Neuronal stem cell (in vitro differentiated cells): ENCODE data around the gene PARD3.

ENCODE experiments used
- DNase-seq: peaks from one replicate; pipeline ENCODE4 v3.0.0-alpha.2; 2013; ENCODE audit warnings: low spot score
- H2AFZ ChIP-seq: one replicate; pipeline ENCODE4 v1.6.1; 2013; ENCODE audit warnings: mild to moderate bottlenecking, low read length, inconsistent platforms
- H2AK5ac ChIP-seq: 2 replicates; pipeline ENCODE4 v1.6.1; 2013; ENCODE audit warnings: low read depth, mild to moderate bottlenecking, inconsistent platforms, low read length, moderate library complexity, mixed read lengths
- H2BK120ac ChIP-seq: 2 replicates; pipeline ENCODE4 v1.6.1; 2013; ENCODE audit warnings: low read depth, mild to moderate bottlenecking, inconsistent platforms, low read length, moderate library complexity, mixed read lengths
- H2BK12ac ChIP-seq: one replicate; pipeline ENCODE4 v1.6.1; 2013; ENCODE audit warnings: low read length, inconsistent platforms
- H2BK15ac ChIP-seq: 2 replicates; pipeline ENCODE4 v1.6.1; 2013; ENCODE audit warnings: mild to moderate bottlenecking, low read length, inconsistent platforms, mixed read lengths
- H2BK5ac ChIP-seq: one replicate; pipeline ENCODE4 v1.6.1; 2013; ENCODE audit warnings: inconsistent platforms, mild to moderate bottlenecking, low read length, moderate library complexity
- H3K14ac ChIP-seq: one replicate; pipeline ENCODE4 v1.6.1; 2013; ENCODE audit warnings: low read length, inconsistent platforms
- H3K18ac ChIP-seq: 2 replicates; pipeline ENCODE4 v1.6.1; 2013; ENCODE audit warnings: low read length, inconsistent platforms
- H3K23ac ChIP-seq: 2 replicates; pipeline ENCODE4 v1.6.1; 2013; ENCODE audit warnings: low read depth, mild to moderate bottlenecking, mixed read lengths, low read length, inconsistent platforms; ENCODE audit not compliant: poor library complexity
- H3K27ac ChIP-seq: replicated peaks from 3 replicates; pipeline ENCODE4 v1.5.1; 2013; ENCODE audit warnings: low read length, inconsistent platforms
- H3K27me3 ChIP-seq, 3 experiments: 2 replicates each; pipeline ENCODE4 v1.6.1; 2013; ENCODE audit warnings: low read length in 3 of 3, mild to moderate bottlenecking in 2 of 3, inconsistent platforms in 1 of 3, low read depth in 1 of 3, mixed read lengths in 1 of 3, moderate library complexity in 1 of 3; ENCODE audit not compliant: control insufficient read depth in 3 of 3, insufficient read depth in 3 of 3
- H3K36me3 ChIP-seq, 2 donors: replicated peaks in 1 of 2; 2 replicates each; pipeline ENCODE4 v1.6.1; 2013; ENCODE audit warnings: low read length in 2 of 2; ENCODE audit not compliant: control insufficient read depth in 2 of 2, insufficient read depth in 2 of 2
- H3K4ac ChIP-seq: 2 replicates; pipeline ENCODE4 v1.6.1; 2013; ENCODE audit warnings: inconsistent platforms, mild to moderate bottlenecking, low read length, moderate library complexity
- H3K4me1 ChIP-seq, 2 donors: 1 replicate in 1 of 2; 2 replicates in 1 of 2; pipeline ENCODE4 v1.6.1; 2013; ENCODE audit warnings: low read length in 2 of 2, low read depth in 1 of 2; ENCODE audit not compliant: control insufficient read depth in 2 of 2, insufficient read depth in 1 of 2
- H3K4me2 ChIP-seq: one replicate; pipeline ENCODE4 v1.6.1; 2013; ENCODE audit warnings: mild to moderate bottlenecking, low read length, inconsistent platforms; ENCODE audit not compliant: insufficient read depth, poor library complexity, severe bottlenecking
- H3K4me3 ChIP-seq, 2 donors: 2 replicates each; pipeline ENCODE4 v1.5.1; 2013; ENCODE audit warnings: low read length in 2 of 2, mild to moderate bottlenecking in 2 of 2, inconsistent platforms in 1 of 2, moderate library complexity in 1 of 2
- H3K79me1 ChIP-seq: one replicate; pipeline ENCODE4 v1.6.1; 2013; ENCODE audit warnings: low read depth, mild to moderate bottlenecking, inconsistent platforms, low read length, moderate library complexity
- H3K9ac ChIP-seq: one replicate; pipeline ENCODE4 v1.6.1; 2013; ENCODE audit warnings: mild to moderate bottlenecking, low read depth, low read length, inconsistent platforms; ENCODE audit not compliant: poor library complexity
- H3K9me3 ChIP-seq, 2 donors: replicated peaks in 1 of 2; 2 replicates each; pipeline versions ENCODE3 to v1.6.1; 2013; ENCODE audit warnings: low read length in 2 of 2, mild to moderate bottlenecking in 2 of 2, inconsistent platforms in 1 of 2, low read depth in 1 of 2, mixed read lengths in 1 of 2, moderate library complexity in 1 of 2; ENCODE audit not compliant: control insufficient read depth in 2 of 2, insufficient read depth in 1 of 2
- H4K8ac ChIP-seq: one replicate; pipeline ENCODE4 v1.6.1; 2013; ENCODE audit warnings: low read depth, mild to moderate bottlenecking, inconsistent platforms, low read length, moderate library complexity
- H4K91ac ChIP-seq: one replicate; pipeline ENCODE4 v1.6.1; 2013; ENCODE audit warnings: low read length, low read depth, mild to moderate bottlenecking, inconsistent platforms; ENCODE audit not compliant: poor library complexity
- WGBS, 2 donors: extraction: QIAGEN DNeasy Blood & Tissue Kit; methylation state at CpG; one replicate each; pipeline ENCODE4 v1.1.7; 2013; ENCODE audit warnings: missing lambda C conversion rate in 2 of 2, mixed read lengths in 1 of 2; ENCODE audit not compliant: insufficient read length in 2 of 2, insufficient replicate concordance in 1 of 2; ENCODE audit errors: extremely low coverage in 2 of 2; 5-methylcytosine and 5-hydroxymethylcytosine counted together

Gene PARD3

DNA sequence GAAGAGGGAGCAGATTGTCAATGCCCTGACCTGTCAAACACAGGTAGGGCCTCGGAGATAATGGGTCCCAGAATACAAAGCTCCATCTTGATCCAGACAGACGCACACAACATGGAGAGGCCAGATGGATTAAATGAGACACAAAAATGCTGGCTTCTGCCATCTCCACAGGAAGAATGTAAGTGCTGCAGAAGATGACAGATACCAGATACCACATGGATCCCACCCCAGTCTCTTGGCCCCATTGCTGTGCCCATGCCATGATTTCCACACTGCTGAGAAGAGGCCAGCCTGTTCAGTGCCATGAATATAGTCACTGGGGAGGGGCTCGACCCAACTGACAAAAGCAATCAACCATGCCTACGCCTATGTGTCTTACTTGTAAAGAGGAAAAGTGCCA is 487.9 kb downstream of the PARD3 start:
- no peak overlapping the region for H3K4me3 ChIP-seq
- no peak overlapping the region for H2BK5ac ChIP-seq
- H3K79me1 ChIP-seq = no peaks in the 10 kb centered on the region
- H2AFZ ChIP-seq = no peak overlapping the region
- H3K14ac ChIP-seq = no peak overlapping the region
- H4K91ac ChIP-seq = no peak overlapping the region
- H4K8ac ChIP-seq = no peak overlapping the region
- WGBS, 2 donors = no CpG with 5 or more reads among the region's 4 CpGs
- DNase-seq = no peak
- no peak overlapping the region for H3K4ac ChIP-seq
- H3K23ac ChIP-seq = no peak overlapping the region
- no peak overlapping the region for H2AK5ac ChIP-seq
- H2BK120ac ChIP-seq = no peak overlapping the region
- H3K4me2 ChIP-seq = no peak overlapping the region
- H3K9ac ChIP-seq = no peak overlapping the region
- H2BK15ac ChIP-seq = no peak overlapping the region
- peaks cover 0 to 4% of the 10 kb centered on the region in 2 donors for H3K9me3 ChIP-seq
- H3K18ac ChIP-seq = no peak overlapping the region
- peaks cover 2 to 61% of the 10 kb centered on the region in 2 donors for H3K36me3 ChIP-seq
- H3K27me3 ChIP-seq = no peaks in the 10 kb centered on the region
- no peak overlapping the region for H3K27ac ChIP-seq
- H2BK12ac ChIP-seq = no peak overlapping the region
- peaks cover 0 to 2% of the 10 kb centered on the region in 2 donors for H3K4me1 ChIP-seq

DNA sequence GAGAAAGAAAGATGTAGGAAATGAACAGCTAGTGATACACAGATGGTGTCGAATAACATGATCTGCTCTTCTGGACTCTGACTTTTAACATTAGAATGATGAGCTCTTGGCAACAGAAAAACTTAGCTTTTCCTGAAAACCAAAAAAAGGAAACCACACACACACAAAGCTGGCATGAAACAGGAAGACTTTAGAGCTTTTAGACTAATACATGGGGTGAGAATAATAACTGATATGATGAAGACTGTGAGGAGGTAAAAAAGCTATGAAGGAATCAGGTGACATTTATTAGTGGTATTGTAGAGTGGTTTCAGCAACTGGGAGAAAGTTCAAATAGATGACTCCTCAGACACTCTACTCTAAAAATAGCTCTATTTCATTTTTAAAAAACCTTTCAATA is 491.9 kb downstream of the PARD3 start:
- H3K79me1 ChIP-seq = no peaks in the 10 kb centered on the region
- no peak overlapping the region for H3K23ac ChIP-seq
- H3K4me2 ChIP-seq = no peak overlapping the region
- no peak overlapping the region for H2AFZ ChIP-seq
- no peak overlapping the region for H4K8ac ChIP-seq
- H3K36me3 ChIP-seq = peaks cover 0 to 25% of the 10 kb centered on the region in 2 donors
- no peak overlapping the region for H3K4me3 ChIP-seq
- no peak overlapping the region for H3K14ac ChIP-seq
- H3K9me3 ChIP-seq = no peaks in the 10 kb centered on the region
- H2BK15ac ChIP-seq = no peak overlapping the region
- H3K9ac ChIP-seq = no peak overlapping the region
- H2AK5ac ChIP-seq = no peak overlapping the region
- H4K91ac ChIP-seq = no peak overlapping the region
- H2BK12ac ChIP-seq = no peak overlapping the region
- H3K27ac ChIP-seq = no peak overlapping the region
- no peaks in the 10 kb centered on the region for H3K27me3 ChIP-seq
- no CpG with 5 or more reads among the region's 1 CpG for WGBS, 2 donors
- no peak overlapping the region for H3K4ac ChIP-seq
- no peak overlapping the region for H2BK120ac ChIP-seq
- DNase-seq = no peak
- no peak overlapping the region for H2BK5ac ChIP-seq
- H3K4me1 ChIP-seq = peaks cover 0 to 2% of the 10 kb centered on the region in 2 donors
- no peak overlapping the region for H3K18ac ChIP-seq

DNA sequence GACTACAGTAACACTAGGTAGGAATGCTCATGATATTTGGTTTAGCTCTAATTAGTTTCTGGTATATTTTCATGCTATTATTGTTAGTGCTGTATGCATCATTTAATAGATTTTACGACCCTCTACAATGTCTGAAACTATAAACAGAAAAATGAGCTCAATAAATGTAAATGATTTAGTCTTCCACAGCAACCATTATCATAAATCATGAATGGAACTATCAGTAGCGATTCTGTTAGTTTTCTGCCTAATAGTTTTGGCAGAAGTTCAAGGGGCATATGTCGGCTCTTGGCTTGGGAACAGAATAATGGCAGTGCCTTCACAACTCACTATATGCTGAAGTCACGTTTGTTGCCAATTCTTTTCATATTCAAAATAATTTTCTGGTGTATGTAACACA is 494.8 kb downstream of the PARD3 start:
- Histone ChIP-seq H2BK5ac (no peak overlapping the region), H3K9me3 (no peaks in the 10 kb centered on the region), H3K4me1 (no peaks in the 10 kb centered on the region), H3K79me1 (no peaks in the 10 kb centered on the region), H2BK12ac (no peak overlapping the region), H2AFZ (no peak overlapping the region), H4K91ac (no peak overlapping the region), H3K27ac (no peak overlapping the region), H3K14ac (no peak overlapping the region), H3K23ac (no peak overlapping the region), H3K4me3 (no peak overlapping the region), H3K4ac (no peak overlapping the region), H3K27me3 (no peaks in the 10 kb centered on the region), H3K9ac (no peak overlapping the region), H3K18ac (no peak overlapping the region), H4K8ac (no peak overlapping the region), H2BK15ac (no peak overlapping the region), H3K4me2 (no peak overlapping the region), H2AK5ac (no peak overlapping the region), H2BK120ac (no peak overlapping the region), H3K36me3 (peaks cover 0 to 33% of the 10 kb centered on the region in 2 donors)
- no peak for DNase-seq
- WGBS, 2 donors = no CpG with 5 or more reads among the region's 4 CpGs

DNA sequence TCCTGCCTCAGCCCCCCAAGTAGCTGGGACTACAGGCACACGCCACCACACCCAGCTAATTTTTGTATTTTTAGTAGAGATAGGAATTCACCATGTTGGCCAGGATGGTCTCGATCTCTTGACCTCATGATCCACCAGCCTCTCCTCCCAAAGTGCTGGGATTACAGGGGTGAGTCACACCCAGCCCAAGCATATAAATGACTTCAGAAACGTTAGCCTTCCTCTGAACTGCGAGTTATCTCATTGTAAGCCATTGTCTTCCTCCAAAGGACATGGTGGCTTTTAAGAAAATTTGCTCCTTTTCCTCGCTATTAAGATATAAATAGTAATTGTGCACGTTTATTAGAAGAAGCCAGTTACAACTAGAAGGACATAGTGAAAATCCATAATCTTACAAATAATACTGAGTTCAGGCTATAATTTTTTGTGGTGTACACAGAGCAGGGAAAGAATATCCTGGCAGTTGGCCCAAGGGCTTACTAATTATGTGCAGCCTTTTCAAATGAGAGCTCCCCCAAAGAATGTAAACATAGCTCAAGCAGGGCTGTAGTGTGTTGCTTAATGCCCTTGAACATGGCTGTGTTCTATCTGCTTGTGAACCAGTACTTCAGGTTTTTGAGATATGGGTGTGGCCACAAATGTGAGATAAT is 495.8 kb downstream of the PARD3 start:
- Histone ChIP-seq H3K18ac (no peak overlapping the region), H3K9me3 (no peaks in the 10 kb centered on the region), H3K14ac (no peak overlapping the region), H3K27me3 (no peaks in the 10 kb centered on the region), H3K36me3 (peaks cover 0 to 28% of the 10 kb centered on the region in 2 donors), H3K4me2 (no peak overlapping the region), H3K27ac (no peak overlapping the region), H2BK5ac (no peak overlapping the region), H2BK12ac (no peak overlapping the region), H2AK5ac (no peak overlapping the region), H3K4ac (no peak overlapping the region), H3K4me3 (no peak overlapping the region), H4K91ac (no peak overlapping the region), H3K4me1 (no peaks in the 10 kb centered on the region), H4K8ac (no peak overlapping the region), H2AFZ (no peak overlapping the region), H3K9ac (no peak overlapping the region), H3K79me1 (no peaks in the 10 kb centered on the region), H2BK15ac (no peak overlapping the region), H2BK120ac (no peak overlapping the region), H3K23ac (no peak overlapping the region)
- DNase-seq = no peak
- WGBS, 2 donors = no CpG with 5 or more reads among the region's 6 CpGs
